Stimulated activated CD4-positive, alpha-beta T cell treated with anti-CD3 and anti-CD28 coated beads, Interleukin-15, amount 100 ng/mL, for 1 hour (primary cell): ENCODE data around the gene POU5F1.
"Not testable (repeated sequence)": the region's sequence is repeated elsewhere in the genome, so short reads cannot be mapped to it uniquely, and the experiment has no call there.

ENCODE experiments used
- DNase-seq, 2 donors: peaks; one replicate each; pipeline ENCODE4 v3.0.0-alpha.2; 2020; ENCODE audit warnings: low read depth in 1 of 2, low spot score in 1 of 2

Gene POU5F1

GRCh38 chr6:31170600-31170881, at the start of gene POU5F1:
Gene POU5F1 (minus strand): TSS chr6:31170682. CDS start chr6:31170620, 62 bp downstream.
- no peak for DNase-seq

DNA sequence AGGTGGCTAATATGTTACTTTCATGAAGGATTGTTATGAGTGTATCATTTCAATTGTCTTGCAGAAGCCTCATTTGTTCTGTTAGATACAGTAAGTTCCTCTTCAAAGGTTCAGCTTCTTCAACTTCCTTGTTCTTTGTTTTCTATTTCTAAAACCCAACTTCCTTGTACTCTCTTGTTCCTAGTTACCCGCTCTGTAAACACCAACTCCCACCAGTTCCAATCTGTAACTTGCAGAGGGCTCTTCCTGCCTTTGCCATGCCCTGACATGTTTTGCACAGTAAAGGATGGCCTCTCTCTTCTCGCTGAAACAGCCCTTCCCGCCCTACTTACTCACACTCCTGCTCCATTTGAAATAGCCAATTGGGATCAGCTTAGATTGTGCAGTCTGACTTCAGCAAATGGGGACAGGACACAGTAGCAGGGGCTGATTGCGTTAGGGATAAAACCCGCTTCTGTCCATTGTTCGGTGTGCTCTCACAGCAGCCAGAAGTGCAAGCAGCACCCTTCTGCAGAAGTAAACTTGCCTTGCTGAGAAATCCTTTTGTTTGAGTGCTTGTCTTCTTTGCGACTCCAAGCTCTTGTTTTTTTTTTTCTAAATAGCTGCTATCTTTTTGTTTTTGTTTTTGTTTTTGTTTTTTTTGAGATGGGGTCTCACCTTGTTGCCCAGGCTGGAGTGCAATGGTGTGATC, 45.9 kb upstream of the POU5F1 start:
- DNase-seq = no peak

DNA sequence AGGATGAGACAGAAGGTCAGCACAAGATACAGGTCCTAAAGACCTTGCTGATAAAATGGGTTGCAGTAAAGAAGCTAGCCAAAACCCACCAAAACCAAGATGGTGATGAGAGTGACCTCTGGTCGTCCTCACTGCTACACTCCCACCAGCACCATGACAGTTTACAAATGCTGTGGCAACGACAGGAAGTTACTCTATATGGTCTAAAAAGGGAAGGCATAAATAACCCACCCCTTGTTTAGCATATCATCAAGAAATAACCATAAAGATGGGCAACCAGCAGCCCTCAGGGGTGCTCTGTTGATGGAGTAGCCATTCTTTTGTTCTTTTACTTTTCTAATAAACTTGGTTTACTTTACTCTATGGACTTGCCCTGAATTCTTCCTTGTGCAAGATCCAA, 44.7 kb upstream of the POU5F1 start:
- DNase-seq = not testable (repeated sequence)

DNA sequence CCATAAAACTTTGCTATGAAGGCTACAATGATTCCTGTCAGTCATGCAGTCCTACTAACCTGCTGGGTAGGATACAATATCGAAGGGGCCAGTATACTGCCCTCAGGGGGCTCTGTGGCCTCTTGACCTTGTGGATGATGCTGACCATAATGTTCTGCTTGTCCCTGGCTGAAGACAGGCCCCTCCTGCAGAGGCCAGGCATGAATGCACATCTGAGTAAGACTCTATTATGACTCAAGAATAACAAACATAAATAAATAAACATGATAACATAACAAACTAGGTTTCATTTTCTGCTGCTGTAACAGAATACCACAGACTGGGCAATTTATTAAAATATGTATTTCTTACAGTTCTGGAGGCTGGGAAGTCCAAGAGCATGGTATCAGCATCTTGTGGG, 44.0 kb upstream of the POU5F1 start:
- no peak for DNase-seq

DNA sequence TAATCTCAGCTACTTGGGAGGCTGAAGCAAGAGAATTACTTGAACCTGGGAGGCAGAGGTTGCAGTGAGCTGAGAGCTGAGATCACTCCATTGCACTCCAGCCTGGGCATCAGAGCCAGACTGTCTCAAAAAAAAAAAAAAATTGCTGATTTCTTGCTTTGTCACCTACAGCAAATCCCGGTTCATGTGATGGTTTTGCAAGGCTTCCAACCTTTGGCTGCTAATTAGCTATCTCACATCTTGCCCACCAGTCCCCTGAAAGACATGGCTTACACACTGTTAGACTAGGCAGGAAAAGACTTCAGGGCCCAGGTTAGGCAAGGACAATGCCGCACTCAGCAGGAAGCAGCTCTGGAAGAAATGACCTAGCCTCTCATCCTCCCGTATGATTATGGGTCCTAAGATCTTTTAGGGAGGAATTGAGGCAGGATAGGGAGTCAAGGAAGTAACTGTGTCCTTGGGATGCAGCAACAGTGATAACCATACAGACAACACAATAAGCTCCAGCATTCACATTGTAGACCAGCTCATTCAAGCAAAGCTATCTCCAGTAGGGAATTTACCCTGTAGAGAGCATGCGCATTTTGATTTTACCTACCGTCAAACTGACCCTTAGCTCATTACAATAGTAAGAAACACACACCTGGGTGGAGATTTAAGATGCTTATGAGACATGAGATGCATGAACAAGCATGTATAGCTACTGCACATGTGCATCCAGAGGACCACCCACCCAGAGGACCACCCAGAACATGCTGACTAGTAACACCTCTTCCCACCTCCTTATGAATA, 40.5 kb upstream of the POU5F1 start:
- DNase-seq = no peak

- DNase-seq = no peak
Observed at GRCh38 chr6:31210123-31210522, 39.6 kb upstream of the POU5F1 start.

GRCh38 chr6:31209137-31209536, 38.7 kb upstream of the POU5F1 start:
- DNase-seq = no peak

DNA sequence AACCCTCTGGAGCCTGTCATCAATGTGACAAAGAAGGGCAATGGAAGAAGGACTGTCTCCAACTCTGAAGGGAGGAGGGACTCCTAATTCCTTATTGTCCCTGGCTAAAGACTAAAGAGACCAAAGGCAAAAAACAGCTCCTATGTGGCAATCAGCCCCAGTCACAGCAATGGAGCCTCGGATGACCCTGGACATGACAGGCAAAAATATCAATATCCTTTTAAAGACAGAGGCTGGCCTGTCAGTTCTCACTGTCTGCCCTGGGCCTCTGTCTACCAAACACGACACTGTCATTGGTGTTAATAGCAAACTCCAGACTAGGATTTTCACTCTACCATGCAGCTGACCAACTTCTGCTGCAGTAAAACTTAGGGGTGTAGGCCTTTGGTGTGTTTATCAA, 38.0 kb upstream of the POU5F1 start:
- no peak for DNase-seq

DNA sequence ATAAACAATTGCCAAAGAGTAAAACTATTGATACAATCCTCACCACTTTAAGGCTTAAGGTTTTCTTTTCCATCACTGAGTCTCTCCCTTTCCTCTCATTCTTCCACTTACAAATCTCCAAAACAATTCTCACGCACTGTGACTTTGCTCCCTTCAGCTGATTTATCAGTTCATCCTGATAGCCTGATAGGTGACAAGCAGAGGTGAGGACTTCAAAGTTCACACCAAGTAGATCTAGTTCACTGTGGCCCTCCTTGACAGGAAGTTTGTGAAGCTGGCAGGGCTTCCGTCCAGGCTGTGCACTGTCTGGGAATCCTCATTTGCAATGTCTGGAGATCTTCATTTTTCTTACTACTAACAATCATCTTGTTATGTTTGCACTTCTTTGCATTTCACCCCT, 35.2 kb upstream of the POU5F1 start:
- no peak for DNase-seq

DNA sequence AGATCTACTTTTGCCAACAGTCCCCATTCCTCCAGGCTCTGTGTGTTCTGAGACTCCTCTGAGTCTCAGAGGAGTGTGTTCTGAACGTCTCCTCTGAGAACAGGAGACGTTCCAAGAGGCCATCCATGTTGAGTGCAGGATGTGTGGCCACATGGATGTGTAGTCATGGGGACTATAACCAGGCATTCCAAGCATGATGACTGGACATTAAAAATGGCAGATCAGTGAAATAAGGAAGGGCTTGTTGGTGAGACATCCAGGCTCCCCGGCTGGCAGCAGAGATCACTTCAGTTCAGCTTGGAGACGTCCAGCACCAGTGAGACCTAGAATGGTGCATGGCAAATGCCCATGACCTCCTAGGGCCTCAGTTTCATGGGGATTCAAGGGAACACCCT, 34.3 kb upstream of the POU5F1 start:
- DNase-seq = no peak

DNA sequence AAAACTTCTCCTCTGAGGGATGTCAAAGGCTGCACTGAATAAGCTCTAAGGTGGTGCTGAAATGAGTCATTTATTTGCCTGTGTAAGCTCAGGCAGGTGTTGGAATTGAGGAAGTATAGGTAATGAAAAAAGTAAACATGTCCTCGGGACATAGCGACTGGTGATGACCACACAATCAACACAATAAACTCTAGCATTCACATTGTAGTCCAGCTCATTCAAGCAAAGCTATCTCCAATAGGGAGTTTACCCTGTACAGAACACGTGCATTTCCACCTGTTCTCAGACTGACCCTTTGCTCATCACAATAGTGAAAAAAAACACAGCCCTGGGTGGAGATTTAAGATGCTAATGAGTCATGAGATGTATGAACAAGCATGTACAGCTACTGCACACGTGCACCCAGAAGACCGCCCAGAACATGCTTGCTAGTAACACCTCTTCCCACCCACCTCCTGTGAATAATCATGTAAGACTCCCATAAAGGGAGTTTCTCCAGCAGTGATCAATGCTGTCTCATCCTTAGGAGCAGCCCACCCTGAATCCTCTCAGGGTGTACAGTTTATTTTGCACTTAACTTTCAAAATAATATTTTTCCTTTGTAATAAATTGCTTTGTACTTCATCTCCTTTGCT, 33.0 kb upstream of the POU5F1 start:
- DNase-seq = no peak

GRCh38 chr6:31202259-31203166, 32.0 kb upstream of the POU5F1 start:
- DNase-seq = no peak

GRCh38 chr6:31199105-31199452, 28.6 kb upstream of the POU5F1 start:
- not testable (repeated sequence) for DNase-seq

DNA sequence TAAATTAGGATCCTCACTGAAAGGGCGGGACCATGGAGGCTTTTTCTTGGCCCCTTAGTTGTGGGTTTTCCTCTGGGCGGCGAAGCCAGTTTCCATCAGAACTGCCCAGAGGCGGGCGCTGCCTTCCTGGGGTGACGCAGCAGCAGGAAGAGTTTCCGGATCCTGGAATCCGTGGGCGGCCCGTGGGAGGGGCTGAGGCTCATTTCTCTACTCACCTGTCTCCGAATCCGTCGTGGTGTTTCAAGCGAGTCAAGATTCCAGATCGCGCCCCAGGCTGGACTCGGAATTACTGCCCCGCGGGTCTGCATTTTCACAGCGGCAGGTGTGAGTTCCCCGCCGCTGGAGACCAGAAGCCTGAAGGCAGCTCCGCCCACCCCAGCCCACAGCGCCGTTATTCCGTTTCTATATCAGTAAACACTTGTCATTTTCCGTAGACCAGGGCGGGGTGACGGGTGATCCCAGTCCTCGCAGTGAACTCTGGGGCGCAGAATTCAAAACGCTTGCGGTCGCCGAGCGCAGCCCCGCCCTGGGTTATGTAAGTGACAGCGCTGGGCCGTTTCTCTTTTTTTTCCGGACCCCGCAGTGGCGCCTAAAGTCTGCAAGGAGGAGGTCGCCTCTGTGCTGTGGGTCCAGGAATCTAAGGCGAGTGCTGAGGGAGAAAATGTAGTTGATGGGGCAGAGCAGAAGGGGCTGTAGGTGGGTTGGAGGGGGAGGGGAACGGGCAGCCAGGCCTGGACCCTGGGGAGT, 27.2 kb upstream of the POU5F1 start:
- peak; percentile 77 to 86 for DNase-seq

- not testable (repeated sequence) for DNase-seq
Observed at GRCh38 chr6:31196251-31197022, 26.0 kb upstream of the POU5F1 start.

DNA sequence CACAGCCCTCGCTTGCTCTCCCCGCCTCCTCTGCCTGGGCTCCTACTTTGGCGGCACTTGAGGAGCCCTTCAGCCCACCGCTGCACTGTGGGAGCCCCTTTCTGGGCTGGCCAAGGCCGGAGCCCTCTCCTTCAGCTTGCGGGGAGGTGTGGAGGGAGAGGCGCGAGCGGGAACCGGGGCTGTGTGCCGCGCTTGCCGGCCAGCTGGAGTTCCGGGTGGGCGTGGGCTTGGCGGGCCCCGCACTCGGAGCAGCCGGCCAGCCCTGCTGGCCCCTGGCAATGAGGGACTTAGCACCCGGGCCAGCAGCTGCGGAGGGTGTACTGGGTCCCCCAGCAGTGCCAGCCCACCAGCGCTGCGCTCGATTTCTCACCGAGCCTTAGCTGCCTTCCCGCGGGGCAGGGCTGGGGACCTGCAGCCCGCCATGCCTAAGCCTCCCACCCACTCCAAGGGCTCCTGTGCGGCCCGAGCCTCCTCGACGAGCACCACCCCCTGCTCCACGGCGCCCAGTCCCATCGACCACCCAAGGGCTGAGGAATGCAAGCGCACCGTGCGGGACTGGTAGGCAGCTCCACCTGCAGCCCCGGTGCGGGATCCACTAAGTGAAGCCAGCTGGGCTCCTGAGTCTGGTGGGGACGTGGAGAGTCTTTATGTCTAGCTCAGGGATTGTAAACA, 25.0 kb upstream of the POU5F1 start:
- not testable (repeated sequence) for DNase-seq

DNA sequence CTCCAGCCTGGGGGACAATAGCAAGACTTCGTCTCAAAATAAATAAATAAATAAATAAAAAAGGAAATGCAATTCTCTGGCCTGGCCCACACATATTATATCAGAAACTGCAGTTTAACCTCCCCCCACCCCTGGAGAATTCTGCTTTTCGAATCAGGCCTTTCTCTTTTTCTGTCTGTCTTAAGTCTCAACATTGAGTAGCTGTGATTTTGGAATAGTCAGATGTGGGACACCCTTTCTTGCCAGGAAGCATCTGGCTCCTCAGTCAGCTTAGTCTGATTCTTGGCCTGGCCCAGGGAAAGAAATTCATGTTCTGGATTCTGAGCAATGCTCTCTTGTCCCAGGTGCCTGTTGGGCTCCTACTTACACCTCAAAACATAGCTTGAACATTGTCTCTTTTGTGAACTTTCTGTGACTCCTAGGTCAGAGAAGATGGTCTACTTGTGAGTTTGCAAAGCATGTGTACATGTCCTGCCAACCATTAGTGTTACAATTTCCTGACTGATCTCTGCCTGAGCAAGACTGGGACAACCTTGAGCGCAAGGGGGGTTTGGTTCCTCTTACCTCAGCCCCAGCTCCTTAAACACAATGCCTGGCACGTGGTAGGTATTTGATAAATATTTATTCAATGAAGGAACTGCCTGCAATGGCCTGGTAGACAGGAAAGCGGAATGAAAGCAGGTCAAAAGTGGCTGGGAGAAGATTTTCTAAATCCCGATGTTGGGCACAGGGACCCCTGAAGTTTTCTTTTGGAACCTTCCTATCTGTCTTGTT, 23.8 kb upstream of the POU5F1 start:
- DNase-seq = no peak

DNA sequence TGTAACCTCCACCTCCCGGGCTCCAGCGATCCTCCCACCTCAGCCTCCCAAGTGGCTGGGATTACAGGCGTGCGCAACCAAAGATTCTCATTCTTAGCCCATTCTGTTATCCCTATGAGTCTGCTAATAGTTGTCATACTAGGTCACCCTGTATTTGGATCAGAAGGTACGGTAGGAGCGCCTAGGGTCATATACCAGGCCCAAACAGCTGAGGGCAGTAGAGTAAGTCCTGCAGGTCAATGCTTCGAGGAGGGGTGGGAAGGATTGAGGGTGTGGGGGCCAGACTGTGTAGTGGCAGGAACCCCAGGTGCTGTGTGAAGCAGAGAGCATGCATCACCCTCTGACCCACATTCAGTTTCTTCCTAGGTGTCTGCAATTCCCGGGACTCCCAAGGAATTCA, 22.7 kb upstream of the POU5F1 start:
- no peak for DNase-seq
